SK-N-SH (cell line): ENCODE results near the gene OR13C5. TPM values are rescaled to one million over a fixed set of nuclear protein-coding genes. Genes with fewer than 3 reads are reported as not detected.
"Not testable (repeated sequence)": the region's sequence is repeated elsewhere in the genome, so short reads cannot be mapped to it uniquely, and the experiment has no call there.

Source experiments
- CTCF ChIA-PET: fragments of 300-600, 350-600 bp; formaldehyde crosslinking; extraction: SDS; loops from one replicate; lab custom pipeline; 2021; lab: Yijun Ruan, JAX
- POLR2A ChIA-PET: fragments of 350-600 bp; sonication (Branson Sonifier 250); formaldehyde crosslinking; extraction: SDS; loops from one replicate; lab custom pipeline; 2020; ENCODE audit warnings: antibody characterized with exemption, inconsistent platforms; lab: Yijun Ruan, JAX
- DNase-seq: peaks from one replicate; pipeline ENCODE4 v3.0.0; 2012
- H2AFZ ChIP-seq: fragments of 200-600 bp; sonication (generic); 2 replicates; pipeline ENCODE4 v1.8.1; 2016; ENCODE audit warnings: antibody characterized with exemption, mild to moderate bottlenecking, low read depth
- H3F3A ChIP-seq: fragments of 200-600 bp; sonication (generic); replicated peaks from 2 replicates; pipeline ENCODE3; 2016; ENCODE audit warnings: antibody characterized with exemption, mild to moderate bottlenecking; ENCODE audit not compliant: insufficient read depth
- H3K27ac ChIP-seq, 2 experiments: fragments of 200-500 bp in 1 of 2; fragments of 200-600 bp in 1 of 2; sonication (Bioruptor generic) in 1 of 2; sonication (generic), shearing (Covaris generic) in 1 of 2; 2 replicates each; pipeline versions ENCODE4 v1.5.1 to v1.6.1; 2014 to 2016; ENCODE audit warnings: low read depth in 2 of 2, inconsistent platforms in 1 of 2, low read length in 1 of 2, mild to moderate bottlenecking in 1 of 2, mixed read lengths in 1 of 2
- H3K27me3 ChIP-seq: fragments of 200-600 bp; sonication (generic), shearing (Covaris generic); 2 replicates; pipeline ENCODE4 v1.6.1; 2016; ENCODE audit warnings: mixed run types; ENCODE audit not compliant: insufficient read depth
- H3K36me3 ChIP-seq, 2 experiments: fragments of 200-500 bp in 1 of 2; fragments of 200-600 bp in 1 of 2; sonication (Bioruptor generic) in 1 of 2; sonication (generic) in 1 of 2; replicated peaks in 1 of 2; 2 replicates each; pipeline versions ENCODE3 to v1.5.1; 2014 to 2016; ENCODE audit warnings: low read length in 1 of 2, mild to moderate bottlenecking in 1 of 2; ENCODE audit not compliant: insufficient read depth in 2 of 2, control insufficient read depth in 1 of 2
- H3K4me1 ChIP-seq, 2 experiments: fragments of 200-500 bp in 1 of 2; fragments of 200-600 bp in 1 of 2; sonication (Bioruptor generic) in 1 of 2; sonication (generic), shearing (Covaris generic) in 1 of 2; 2 replicates each; pipeline versions ENCODE4 v1.5.1 to v1.6.1; 2014 to 2016; ENCODE audit warnings: low read depth in 1 of 2, low read length in 1 of 2, mixed run types in 1 of 2; ENCODE audit not compliant: insufficient read depth in 2 of 2, control insufficient read depth in 1 of 2
- H3K4me2 ChIP-seq: fragments of 200-600 bp; sonication (generic), shearing (Covaris generic); 2 replicates; pipeline ENCODE4 v1.6.1; 2017; ENCODE audit warnings: mixed run types
- H3K4me3 ChIP-seq, 2 experiments: fragments of 200-500 bp in 1 of 2; fragments of 200-600 bp in 1 of 2; sonication (Bioruptor generic) in 1 of 2; sonication (generic), shearing (Covaris generic) in 1 of 2; 2 replicates each; pipeline versions ENCODE4 v1.5.1 to v1.8.1; 2014 to 2016; ENCODE audit warnings: low read depth in 2 of 2, inconsistent platforms in 1 of 2, low read length in 1 of 2, mild to moderate bottlenecking in 1 of 2, mixed read lengths in 1 of 2, moderate library complexity in 1 of 2
- H3K79me2 ChIP-seq: fragments of 200-600 bp; sonication (generic); 2 replicates; pipeline ENCODE4 v1.8.1; 2017; ENCODE audit warnings: mild to moderate bottlenecking; ENCODE audit not compliant: insufficient read depth
- H3K9ac ChIP-seq: fragments of 200-600 bp; sonication (generic); 2 replicates; pipeline ENCODE4 v1.6.1; 2017; ENCODE audit warnings: mixed run types
- H3K9me2 ChIP-seq: fragments of 200-600 bp; sonication (generic); 2 replicates; pipeline ENCODE4 v1.6.1; 2017; ENCODE audit warnings: mixed run types
- H3K9me3 ChIP-seq: fragments of 200-600 bp; sonication (generic); 2 replicates; pipeline ENCODE4 v1.6.1; 2017; ENCODE audit warnings: mixed run types, mild to moderate bottlenecking, moderate library complexity
- H4K20me1 ChIP-seq: fragments of 200-600 bp; sonication (generic); 2 replicates; pipeline ENCODE4 v1.6.1; 2017; ENCODE audit warnings: mild to moderate bottlenecking, mixed run types; ENCODE audit not compliant: insufficient read depth
- ELF1 ChIP-seq: IDR thresholded peaks from 2 replicates; pipeline ENCODE4 v1.4.0; 2012
- EP300 ChIP-seq, 2 experiments: IDR thresholded peaks; 2 replicates each; pipeline versions ENCODE4 v1.4.0 to v1.6.1; 2012; ENCODE audit warnings: borderline replicate concordance in 1 of 2, low read depth in 1 of 2, low read length in 1 of 2
- EZH2phosphoT487 ChIP-seq: fragments of 200-600 bp; sonication (generic); IDR thresholded peaks from 2 replicates; pipeline ENCODE4 v1.6.1; 2017; ENCODE audit warnings: low read depth, mixed run types, mild to moderate bottlenecking, antibody characterized with exemption, moderate library complexity, borderline replicate concordance
- FOSL2 ChIP-seq: IDR thresholded peaks from 2 replicates; pipeline ENCODE4 v1.4.0; 2012; ENCODE audit warnings: low read depth, mild to moderate bottlenecking, moderate library complexity, borderline replicate concordance
- FOXM1 ChIP-seq: IDR thresholded peaks from 2 replicates; pipeline ENCODE4 v1.4.0; 2012; ENCODE audit warnings: low read depth, mild to moderate bottlenecking
- JUND ChIP-seq: IDR thresholded peaks from 2 replicates; pipeline ENCODE4 v1.4.0; 2012
- MEF2A ChIP-seq: IDR thresholded peaks from 2 replicates; pipeline ENCODE4 v1.4.0; 2012; ENCODE audit warnings: low read depth, borderline replicate concordance
- MXI1 ChIP-seq: IDR thresholded peaks from 2 replicates; pipeline ENCODE4 v1.6.1; 2012; ENCODE audit warnings: mild to moderate bottlenecking, low read depth, low read length, improper control_type of control experiment
- NFIC ChIP-seq: IDR thresholded peaks from 2 replicates; pipeline ENCODE4 v1.4.0; 2012; ENCODE audit warnings: borderline replicate concordance
- NRF1 ChIP-seq: IDR thresholded peaks from 2 replicates; pipeline ENCODE4 v1.6.1; 2012; ENCODE audit warnings: low read depth, mild to moderate bottlenecking, low read length
- RXRA ChIP-seq: IDR thresholded peaks from 2 replicates; pipeline ENCODE4 v1.4.0; 2012; ENCODE audit warnings: low read depth, mild to moderate bottlenecking, borderline replicate concordance
- WGBS: methylation state at CpG from one replicate; pipeline ENCODE4 v1.1.6; 2017; ENCODE audit warnings: low lambda C conversion rate; 5-methylcytosine and 5-hydroxymethylcytosine counted together
- polyA plus RNA-seq, 3 experiments: library from polyadenylated mRNA; depleted of rRNA; stranded (reverse); fragments of >200 nt; gene quantifications; 2 replicates each; pipeline ENCODE4 v1.2.3, GENCODE V29; 2012
- TF ChIP-seq, protein P1 (sequence below): fragments of 200-600 bp; sonication (generic); IDR thresholded peaks from 2 replicates; pipeline ENCODE4 v1.6.1; 2017; ENCODE audit warnings: antibody characterized with exemption, mild to moderate bottlenecking, moderate library complexity
- TF ChIP-seq, protein P2 (sequence below): IDR thresholded peaks from 2 replicates; pipeline ENCODE4 v1.4.0; 2012; ENCODE audit warnings: low read depth, borderline replicate concordance
- TF ChIP-seq, protein P3 (sequence below): IDR thresholded peaks from 2 replicates; pipeline ENCODE4 v1.4.0; 2012; ENCODE audit warnings: low read depth
- TF ChIP-seq, protein P4 (sequence below): fragments of 150-350 bp; IDR thresholded peaks from 2 replicates; pipeline ENCODE4 v1.6.1; 2016; ENCODE audit warnings: mild to moderate bottlenecking, low read depth, low read length

OR13C5 gene
- polyA plus RNA-seq, 1 of the 3 experiments (the other 2 are of a cell fraction): not detected

DNA sequence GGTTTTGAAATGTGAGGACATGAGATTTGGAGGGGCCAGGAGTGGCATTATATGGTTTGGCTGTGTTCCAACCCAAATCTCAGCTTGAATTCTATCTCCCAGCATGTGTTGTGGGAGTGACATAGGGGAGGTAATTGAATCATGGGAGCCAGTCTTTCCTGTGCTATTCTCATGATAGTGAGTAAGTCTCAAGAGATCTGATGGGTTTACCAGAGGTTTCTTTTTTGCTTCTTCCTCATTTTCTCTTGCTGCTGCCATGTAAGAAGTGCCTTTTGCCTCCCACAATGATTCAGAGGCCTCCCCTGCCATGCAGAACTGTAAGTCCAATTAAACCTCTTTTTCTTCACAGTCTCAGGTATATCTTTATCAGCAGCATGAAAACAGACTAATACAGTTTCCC, 26.8 kb upstream of the OR13C5 start:
- H3F3A ChIP-seq, H3K9ac ChIP-seq, H4K20me1 ChIP-seq, DNase-seq, H2AFZ ChIP-seq, H3K9me2 ChIP-seq, H3K4me2 ChIP-seq, H3K36me3 ChIP-seq, H3K4me3 ChIP-seq, H3K9me3 ChIP-seq, H3K27ac ChIP-seq, H3K4me1 ChIP-seq, H3K27me3 ChIP-seq, H3K79me2 ChIP-seq, POLR2A ChIA-PET, CTCF ChIA-PET: not testable (repeated sequence)

DNA sequence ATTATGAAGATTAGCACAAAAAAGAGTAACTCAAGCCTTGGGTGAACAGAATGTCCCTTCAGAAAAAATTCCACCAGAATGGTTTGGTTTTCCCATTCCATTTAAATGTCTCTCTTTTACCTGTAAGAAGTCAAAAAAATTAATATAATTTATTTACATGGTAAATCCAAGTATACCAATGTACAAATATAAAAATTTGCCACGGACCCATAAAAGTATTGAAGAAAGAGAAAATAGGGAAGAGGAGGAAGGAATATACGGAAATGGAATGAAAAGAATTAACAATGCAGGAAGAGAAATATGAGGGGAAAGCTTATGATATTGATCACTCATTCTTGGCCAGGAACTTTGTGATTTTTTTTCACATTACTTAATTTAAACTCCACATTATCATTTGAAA, 18.9 kb upstream of the OR13C5 start, which contains the start of gene OR13C9:
TSS of gene OR13C9 (minus strand) at position 101 of the 400 bp plus-strand sequence. CDS start at position 101, 0 bp downstream.
- H3K27ac ChIP-seq: no peak within 1 kb of the TSS
- no peaks in the 10 kb centered on the region for H4K20me1 ChIP-seq
- H3K4me2 ChIP-seq: no peak within 1 kb of the TSS
- H3K9ac ChIP-seq: no peak within 1 kb of the TSS
- no peaks in the 10 kb centered on the region for H3K9me3 ChIP-seq
- no peaks in the 10 kb centered on the region for H3K79me2 ChIP-seq
- H3F3A ChIP-seq: no peaks in the 10 kb centered on the region
- H3K9me2 ChIP-seq: no peaks in the 10 kb centered on the region
- DNase-seq: no peak
- POLR2A ChIA-PET: no interaction called here
- WGBS: 16% methylated on average over 2 of the region's 2 CpGs
- H3K27me3 ChIP-seq: no peaks in the 10 kb centered on the region
- H3K36me3 ChIP-seq: no peaks in the 10 kb centered on the region
- no peak within 1 kb of the TSS for H2AFZ ChIP-seq
- TF ChIP-seq ELF1 (no peak), FOSL2 (no peak), MEF2A (no peak), RXRA (no peak), MXI1 (no peak)
- TF ChIP-seq, protein P1, sequence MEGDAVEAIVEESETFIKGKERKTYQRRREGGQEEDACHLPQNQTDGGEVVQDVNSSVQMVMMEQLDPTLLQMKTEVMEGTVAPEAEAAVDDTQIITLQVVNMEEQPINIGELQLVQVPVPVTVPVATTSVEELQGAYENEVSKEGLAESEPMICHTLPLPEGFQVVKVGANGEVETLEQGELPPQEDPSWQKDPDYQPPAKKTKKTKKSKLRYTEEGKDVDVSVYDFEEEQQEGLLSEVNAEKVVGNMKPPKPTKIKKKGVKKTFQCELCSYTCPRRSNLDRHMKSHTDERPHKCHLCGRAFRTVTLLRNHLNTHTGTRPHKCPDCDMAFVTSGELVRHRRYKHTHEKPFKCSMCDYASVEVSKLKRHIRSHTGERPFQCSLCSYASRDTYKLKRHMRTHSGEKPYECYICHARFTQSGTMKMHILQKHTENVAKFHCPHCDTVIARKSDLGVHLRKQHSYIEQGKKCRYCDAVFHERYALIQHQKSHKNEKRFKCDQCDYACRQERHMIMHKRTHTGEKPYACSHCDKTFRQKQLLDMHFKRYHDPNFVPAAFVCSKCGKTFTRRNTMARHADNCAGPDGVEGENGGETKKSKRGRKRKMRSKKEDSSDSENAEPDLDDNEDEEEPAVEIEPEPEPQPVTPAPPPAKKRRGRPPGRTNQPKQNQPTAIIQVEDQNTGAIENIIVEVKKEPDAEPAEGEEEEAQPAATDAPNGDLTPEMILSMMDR: no peak
- TF ChIP-seq, protein P2, sequence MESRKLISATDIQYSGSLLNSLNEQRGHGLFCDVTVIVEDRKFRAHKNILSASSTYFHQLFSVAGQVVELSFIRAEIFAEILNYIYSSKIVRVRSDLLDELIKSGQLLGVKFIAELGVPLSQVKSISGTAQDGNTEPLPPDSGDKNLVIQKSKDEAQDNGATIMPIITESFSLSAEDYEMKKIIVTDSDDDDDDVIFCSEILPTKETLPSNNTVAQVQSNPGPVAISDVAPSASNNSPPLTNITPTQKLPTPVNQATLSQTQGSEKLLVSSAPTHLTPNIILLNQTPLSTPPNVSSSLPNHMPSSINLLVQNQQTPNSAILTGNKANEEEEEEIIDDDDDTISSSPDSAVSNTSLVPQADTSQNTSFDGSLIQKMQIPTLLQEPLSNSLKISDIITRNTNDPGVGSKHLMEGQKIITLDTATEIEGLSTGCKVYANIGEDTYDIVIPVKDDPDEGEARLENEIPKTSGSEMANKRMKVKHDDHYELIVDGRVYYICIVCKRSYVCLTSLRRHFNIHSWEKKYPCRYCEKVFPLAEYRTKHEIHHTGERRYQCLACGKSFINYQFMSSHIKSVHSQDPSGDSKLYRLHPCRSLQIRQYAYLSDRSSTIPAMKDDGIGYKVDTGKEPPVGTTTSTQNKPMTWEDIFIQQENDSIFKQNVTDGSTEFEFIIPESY: no peak
- TF ChIP-seq, all 33 proteins: peak for 0
- Histone ChIP-seq H3K4me1 (no peaks in the 10 kb centered on the region), H3K4me3 (no peak within 1 kb of the TSS)
- CTCF ChIA-PET: no interaction called here

DNA sequence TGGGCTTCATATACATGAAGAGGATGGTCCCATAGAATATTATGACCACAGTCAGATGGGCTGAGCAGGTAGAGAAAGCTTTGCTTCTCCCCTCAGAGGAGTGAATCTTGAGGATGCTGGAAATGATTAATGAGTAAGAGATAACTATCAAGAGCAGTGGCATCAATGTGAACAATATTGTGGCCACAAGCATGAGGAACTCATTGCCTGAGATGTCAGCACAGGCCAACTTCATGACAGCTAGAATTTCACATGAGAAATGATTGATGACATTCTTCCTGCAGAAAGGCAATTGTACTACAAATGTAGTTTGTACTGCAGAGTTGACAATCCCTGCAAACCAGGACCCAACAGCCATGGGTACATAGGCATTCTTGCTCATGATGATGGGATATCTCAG, 18.2 kb upstream of the OR13C5 start:
- H3K4me2 ChIP-seq: no peak overlapping the region
- no peaks in the 10 kb centered on the region for H3K9me2 ChIP-seq
- no peaks in the 10 kb centered on the region for H4K20me1 ChIP-seq
- no peaks in the 10 kb centered on the region for H3F3A ChIP-seq
- H3K27ac ChIP-seq: no peak overlapping the region
- no peak overlapping the region for H3K4me3 ChIP-seq
- no peaks in the 10 kb centered on the region for H3K79me2 ChIP-seq
- no peak for DNase-seq
- H2AFZ ChIP-seq: no peak overlapping the region
- no peak overlapping the region for H3K9ac ChIP-seq
- H3K9me3 ChIP-seq: no peaks in the 10 kb centered on the region
- no peaks in the 10 kb centered on the region for H3K4me1 ChIP-seq
- POLR2A ChIA-PET: no interaction called here
- CTCF ChIA-PET: no interaction called here
- no peaks in the 10 kb centered on the region for H3K36me3 ChIP-seq
- H3K27me3 ChIP-seq: no peaks in the 10 kb centered on the region
- TF ChIP-seq, protein P3, sequence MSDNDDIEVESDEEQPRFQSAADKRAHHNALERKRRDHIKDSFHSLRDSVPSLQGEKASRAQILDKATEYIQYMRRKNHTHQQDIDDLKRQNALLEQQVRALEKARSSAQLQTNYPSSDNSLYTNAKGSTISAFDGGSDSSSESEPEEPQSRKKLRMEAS: no peak
- TF ChIP-seq EZH2phosphoT487 (no peak), MEF2A (no peak), EP300 (IDR thresholded peaks at IDR 0.05; ENCODE audit: borderline replicate concordance in 1 of 2, low read depth in 1 of 2, low read length in 1 of 2) (no peak), NRF1 (no peak), FOXM1 (no peak), MXI1 (no peak), JUND (no peak), NFIC (no peak)
- TF ChIP-seq, protein P2: no peak
- TF ChIP-seq, protein P4, sequence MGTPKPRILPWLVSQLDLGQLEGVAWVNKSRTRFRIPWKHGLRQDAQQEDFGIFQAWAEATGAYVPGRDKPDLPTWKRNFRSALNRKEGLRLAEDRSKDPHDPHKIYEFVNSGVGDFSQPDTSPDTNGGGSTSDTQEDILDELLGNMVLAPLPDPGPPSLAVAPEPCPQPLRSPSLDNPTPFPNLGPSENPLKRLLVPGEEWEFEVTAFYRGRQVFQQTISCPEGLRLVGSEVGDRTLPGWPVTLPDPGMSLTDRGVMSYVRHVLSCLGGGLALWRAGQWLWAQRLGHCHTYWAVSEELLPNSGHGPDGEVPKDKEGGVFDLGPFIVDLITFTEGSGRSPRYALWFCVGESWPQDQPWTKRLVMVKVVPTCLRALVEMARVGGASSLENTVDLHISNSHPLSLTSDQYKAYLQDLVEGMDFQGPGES: no peak
